H1 (cell line): Measurements from ENCODE around the gene RFLNA. TPM values are rescaled to one million over a fixed set of nuclear protein-coding genes. Genes with fewer than 3 reads are reported as not detected.

ENCODE experiments used
- CTCF ChIA-PET: fragments of 300-600 bp; sonication (Branson Sonifier 250); formaldehyde crosslinking; loops from one replicate; lab custom pipeline; 2021; ENCODE audit not compliant: partially characterized antibody; lab: Charles Lee
- POLR2A ChIA-PET: fragments of 300-600 bp; sonication (Branson Sonifier 250); formaldehyde crosslinking; loops from one replicate; lab custom pipeline; 2021; ENCODE audit warnings: inconsistent platforms; ENCODE audit not compliant: partially characterized antibody; lab: Charles Lee
- DNase-seq, 2 experiments: peaks; one replicate each; pipeline versions ENCODE4 v3.0.0 to v3.0.0-alpha.2; 2010 to 2022; ENCODE audit warnings: low spot score in 2 of 2, low read depth in 1 of 2, mixed read lengths in 1 of 2
- FAIRE-seq: peaks from 2 replicates; lab custom pipeline; 2011; peaks lifted over from hg19 to GRCh38; lab: Jason Lieb, UNC
- H2AFZ ChIP-seq: 2 replicates; pipeline ENCODE4 v1.8.1; 2012; ENCODE audit warnings: low read length, inconsistent platforms
- H2AK5ac ChIP-seq: 2 replicates; pipeline ENCODE4 v1.6.1; 2013; ENCODE audit warnings: low read depth, low read length
- H2BK120ac ChIP-seq: replicated peaks from 2 replicates; pipeline ENCODE3; 2013; ENCODE audit warnings: low read depth, low read length, inconsistent platforms
- H2BK12ac ChIP-seq: 2 replicates; pipeline ENCODE4 v1.6.1; 2013; ENCODE audit warnings: low read depth, low read length
- H2BK15ac ChIP-seq: 2 replicates; pipeline ENCODE4 v1.6.1; 2013; ENCODE audit warnings: low read length
- H2BK20ac ChIP-seq: 2 replicates; pipeline ENCODE4 v1.6.1; 2013; ENCODE audit warnings: low read length
- H2BK5ac ChIP-seq: 2 replicates; pipeline ENCODE4 v1.6.1; 2013; ENCODE audit warnings: low read depth, low read length
- H3K14ac ChIP-seq: 2 replicates; pipeline ENCODE4 v1.6.1; 2013; ENCODE audit warnings: inconsistent platforms; ENCODE audit not compliant: insufficient read length
- H3K18ac ChIP-seq: 2 replicates; pipeline ENCODE4 v1.6.1; 2013; ENCODE audit warnings: low read length; ENCODE audit errors: extremely low read depth
- H3K23ac ChIP-seq: 2 replicates; pipeline ENCODE4 v1.6.1; 2013; ENCODE audit warnings: inconsistent platforms; ENCODE audit not compliant: insufficient read length
- H3K23me2 ChIP-seq: 2 replicates; pipeline ENCODE4 v1.6.1; 2013; ENCODE audit warnings: low read depth, low read length
- H3K27ac ChIP-seq: 2 replicates; pipeline ENCODE4 v1.6.1; 2011; ENCODE audit warnings: low read depth, low read length, inconsistent platforms
- H3K27me3 ChIP-seq, 4 experiments: replicated peaks in 1 of 4; 1 replicate in 1 of 4; 2 replicates in 3 of 4; pipeline versions ENCODE4 v1.6.1 to v1.8.1; 2011 to 2013; ENCODE audit warnings: low read length in 3 of 4, mild to moderate bottlenecking in 3 of 4, inconsistent platforms in 2 of 4, mixed read lengths in 2 of 4, moderate library complexity in 1 of 4; ENCODE audit not compliant: control insufficient read depth in 3 of 4, insufficient read depth in 3 of 4; ENCODE audit errors: extremely low read depth in 1 of 4
- H3K36me3 ChIP-seq, 4 experiments: 2 replicates each; pipeline versions ENCODE4 v1.6.1 to v1.8.1; 2011 to 2013; ENCODE audit warnings: mild to moderate bottlenecking in 4 of 4, low read length in 3 of 4, moderate library complexity in 2 of 4, control low read depth in 1 of 4, inconsistent platforms in 1 of 4; ENCODE audit not compliant: insufficient read depth in 4 of 4, control insufficient read depth in 2 of 4
- H3K4ac ChIP-seq: replicated peaks from 2 replicates; pipeline ENCODE3; 2013; ENCODE audit warnings: low read length, low read depth, mixed read lengths, inconsistent platforms; ENCODE audit not compliant: insufficient read length
- H3K4me1 ChIP-seq, 4 experiments: replicated peaks in 1 of 4; 1 replicate in 1 of 4; 2 replicates in 3 of 4; pipeline versions ENCODE4 v1.6.1 to v1.8.1; 2011 to 2013; ENCODE audit warnings: low read length in 3 of 4, inconsistent platforms in 2 of 4, mixed read lengths in 1 of 4; ENCODE audit not compliant: insufficient read depth in 4 of 4, control insufficient read depth in 3 of 4
- H3K4me2 ChIP-seq, 2 experiments: 2 replicates each; pipeline versions ENCODE4 v1.6.1 to v1.8.1; 2011 to 2013; ENCODE audit warnings: low read depth in 2 of 2, low read length in 2 of 2, control low read depth in 1 of 2, inconsistent platforms in 1 of 2, mild to moderate bottlenecking in 1 of 2; ENCODE audit not compliant: insufficient read depth in 1 of 2
- H3K4me3 ChIP-seq, 4 experiments: fragments of 200-600, 300-600 bp in 1 of 4; sonication (generic), shearing (Covaris generic), sonication (Bioruptor Twin) in 1 of 4; 2 replicates each; pipeline versions ENCODE4 v1.5.1 to v1.8.1; 2011 to 2016; ENCODE audit warnings: low read length in 4 of 4, low read depth in 3 of 4, control low read depth in 2 of 4, inconsistent platforms in 2 of 4, mild to moderate bottlenecking in 2 of 4, mixed read lengths in 1 of 4, moderate library complexity in 1 of 4; ENCODE audit not compliant: insufficient read depth in 2 of 4; ENCODE audit errors: extremely low read depth in 1 of 4
- H3K56ac ChIP-seq: replicated peaks from 2 replicates; pipeline ENCODE3; 2013; ENCODE audit warnings: low read depth, mild to moderate bottlenecking, mixed read lengths, low read length, inconsistent platforms; ENCODE audit not compliant: insufficient read length
- H3K79me1 ChIP-seq: 2 replicates; pipeline ENCODE4 v1.6.1; 2013; ENCODE audit warnings: low read depth, low read length, control low read depth
- H3K79me2 ChIP-seq, 2 experiments: 2 replicates each; pipeline versions ENCODE4 v1.6.1 to v1.8.1; 2012 to 2013; ENCODE audit warnings: low read length in 2 of 2, mild to moderate bottlenecking in 2 of 2, inconsistent platforms in 1 of 2; ENCODE audit not compliant: insufficient read depth in 2 of 2, control insufficient read depth in 1 of 2
- H3K9ac ChIP-seq, 4 experiments: replicated peaks in 1 of 4; 1 replicate in 1 of 4; 2 replicates in 3 of 4; pipeline versions ENCODE4 v1.6.1 to v1.8.1; 2011 to 2013; ENCODE audit warnings: low read depth in 3 of 4, low read length in 3 of 4, control low read depth in 2 of 4, mild to moderate bottlenecking in 2 of 4, moderate library complexity in 2 of 4, inconsistent platforms in 1 of 4; ENCODE audit errors: extremely low read depth in 1 of 4
- H3K9me3 ChIP-seq, 2 experiments: 2 replicates each; pipeline versions ENCODE4 v1.6.1 to v1.8.1; 2012 to 2013; ENCODE audit warnings: mild to moderate bottlenecking in 2 of 2, moderate library complexity in 2 of 2, control low read depth in 1 of 2, inconsistent platforms in 1 of 2, low read depth in 1 of 2, low read length in 1 of 2, mixed read lengths in 1 of 2; ENCODE audit not compliant: insufficient read depth in 2 of 2
- H4K20me1 ChIP-seq, 2 experiments: replicated peaks in 1 of 2; 2 replicates each; pipeline versions ENCODE3 to v1.8.1; 2011 to 2013; ENCODE audit warnings: inconsistent platforms in 2 of 2, low read length in 2 of 2, mild to moderate bottlenecking in 1 of 2; ENCODE audit not compliant: insufficient read depth in 2 of 2, control insufficient read depth in 1 of 2
- H4K5ac ChIP-seq: 2 replicates; pipeline ENCODE4 v1.6.1; 2013; ENCODE audit warnings: low read length, low read depth, mixed read lengths, inconsistent platforms; ENCODE audit not compliant: insufficient read length
- H4K8ac ChIP-seq: 2 replicates; pipeline ENCODE4 v1.8.0; 2013; ENCODE audit warnings: mild to moderate bottlenecking, moderate library complexity, low read length, inconsistent platforms; ENCODE audit not compliant: insufficient read depth; ENCODE audit errors: extremely low read depth
- H4K91ac ChIP-seq: replicated peaks from 2 replicates; pipeline ENCODE3; 2013; ENCODE audit warnings: low read length, mixed read lengths, inconsistent platforms; ENCODE audit not compliant: insufficient read length
- HDAC2 ChIP-seq, 2 experiments: fragments of 300-600 bp in 1 of 2; sonication (generic) in 1 of 2; IDR thresholded peaks; 2 replicates each; pipeline ENCODE4 v1.6.1; 2011 to 2012; ENCODE audit warnings: low read depth in 2 of 2, low read length in 2 of 2, mild to moderate bottlenecking in 2 of 2, moderate library complexity in 2 of 2, borderline replicate concordance in 1 of 2, inconsistent platforms in 1 of 2
- KDM1A ChIP-seq: fragments of 200-600, 300-600 bp; sonication (generic); IDR thresholded peaks from 2 replicates; pipeline ENCODE4 v1.7.1; 2016; ENCODE audit warnings: mild to moderate bottlenecking, low read length, borderline replicate concordance
- POU5F1 ChIP-seq: IDR thresholded peaks from 2 replicates; pipeline ENCODE4 v1.6.1; 2011; ENCODE audit warnings: low read depth, mild to moderate bottlenecking, low read length, moderate library complexity
- WGBS, 2 experiments: shearing (Covaris generic) in 1 of 2; methylation state at CpG; one replicate each; pipeline versions ENCODE4 v1.1.6 to v1.1.7; 2013 to 2015; ENCODE audit warnings: low lambda C conversion rate in 2 of 2, mixed read lengths in 2 of 2, inconsistent platforms in 1 of 2, low coverage in 1 of 2, missing lambda C conversion rate in 1 of 2; ENCODE audit not compliant: insufficient replicate concordance in 2 of 2, insufficient coverage in 1 of 2, insufficient read length in 1 of 2; ENCODE audit errors: extremely low coverage in 1 of 2, missing lambda C conversion rate in 1 of 2; 5-methylcytosine and 5-hydroxymethylcytosine counted together
- polyA plus RNA-seq, 7 experiments: library from polyadenylated mRNA; depleted of rRNA in 3 of 7; stranded (reverse) in 5 of 7; unstranded in 2 of 7; fragments of >200 nt in 5 of 7; fragments of 200-250 nt in 2 of 7; gene quantifications; 1 replicate in 5 of 7; 2 replicates in 1 of 7; 4 replicates in 1 of 7; pipeline versions ENCODE4 v1.2.1 to v1.2.3, GENCODE V29; 2011 to 2013; ENCODE audit warnings: missing spikeins in 2 of 7, mixed read lengths in 2 of 7
- total RNA-seq: library from RNA; stranded (reverse); fragmentation: NEBNext Ultra II Directional; extraction: Animal tissue kit (Norgen Biotek cat#: 25700); gene quantifications from 2 replicates; pipeline ENCODE4 v1.2.1, GENCODE V29; 2021

Gene RFLNA
- total and polyA plus RNA-seq, 2 of the 8 experiments (the other 6 are each of a cell fraction or from before 2014, with no cell fraction given): 6.4 to 6.6 TPM

DNA sequence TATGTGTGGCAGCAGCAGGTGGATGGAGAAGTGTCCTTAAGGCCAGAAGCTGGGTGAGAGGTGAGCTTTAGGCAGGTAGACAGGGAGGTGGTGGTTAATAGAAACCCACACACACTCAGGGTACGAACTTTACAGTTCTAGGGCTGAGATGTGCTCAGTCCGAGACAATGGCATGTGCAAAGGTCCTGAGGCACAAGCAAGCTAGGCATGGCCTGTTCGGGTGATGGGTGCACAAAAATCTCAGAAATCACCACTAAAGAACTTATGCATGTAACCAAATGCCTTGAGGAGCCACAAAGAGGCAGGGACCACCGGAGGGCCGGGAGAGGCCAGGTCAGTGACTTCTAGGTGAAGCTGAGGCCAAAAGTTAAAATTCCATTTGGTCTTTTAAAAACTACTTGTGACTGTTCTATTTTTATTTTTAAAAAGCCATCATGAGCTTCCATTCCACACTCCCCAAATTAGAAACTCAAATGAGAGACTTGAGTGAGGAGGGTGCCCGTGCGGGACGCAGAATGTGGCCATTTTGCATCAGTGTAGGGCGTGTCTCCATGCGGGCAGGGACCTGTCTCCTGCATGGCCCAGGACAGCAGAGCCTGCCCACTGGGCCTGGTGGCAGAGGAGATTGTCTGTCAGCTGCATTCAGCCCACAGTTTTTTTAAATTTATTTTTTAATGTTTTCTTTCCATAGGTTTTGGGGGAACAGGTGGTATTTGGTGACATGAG, 4.0 kb downstream of the RFLNA start:
- ChIA-PET CTCF (interaction anchor here (0.8 to 3.4 kb wide), 8 partner anchors 16 to 469 kb away, joined by 3 to 15 read pairs (median 4); no protein-coding TSS in a partner anchor), POLR2A (interaction anchor here (1.8 kb wide), 1 partner anchor 42 kb away, joined by 5 read pairs; no protein-coding TSS in a partner anchor)
- H3K27ac ChIP-seq: no peak overlapping the region
- H3K23me2 ChIP-seq: peaks cover 11% of the 10 kb centered on the region; the same call in 1 of the 2 replicates
- peak overlapping the region; percentile 96; the same call in 1 of the 2 replicates for H2BK12ac ChIP-seq
- no peaks in the 10 kb centered on the region for H3K36me3 ChIP-seq
- peak overlapping the region; percentile 83; the same call in 1 of the 2 replicates for H2BK15ac ChIP-seq
- H3K4me1 ChIP-seq: peaks cover 3 to 21% (median 12%) of the 10 kb centered on the region in 4 experiments
- 0 out of 2 replicates have a peak overlapping the region, but pooled peaks have one; percentile 10 for H2AK5ac ChIP-seq
- no peak overlapping the region for H3K23ac ChIP-seq
- no peak overlapping the region for H3K4ac ChIP-seq
- no peak overlapping the region for H2BK5ac ChIP-seq
- peaks cover 3 to 35% (median 23%) of the 10 kb centered on the region in 4 experiments; a peak in 6 of 7 replicates for H3K27me3 ChIP-seq
- 0 out of 2 replicates have a peak overlapping the region, but pooled peaks have one; percentile 55 for H2BK20ac ChIP-seq
- DNase-seq: no peak
- H2BK120ac ChIP-seq: no peak overlapping the region
- no peak overlapping the region for H4K5ac ChIP-seq
- TF ChIP-seq POU5F1 (no peak), KDM1A (peak; percentile 94; the same call in 1 of the 2 replicates), HDAC2 (IDR thresholded peaks at IDR 0.05; ENCODE audit: borderline replicate concordance in 1 of 2, low read depth in 2 of 2, low read length in 2 of 2) (peak in 1 of 2 experiments; percentile 65; a peak in 1 of 4 replicates)
- H2AFZ ChIP-seq: no peak overlapping the region
- no peak overlapping the region for H3K56ac ChIP-seq
- H3K18ac ChIP-seq: no peak overlapping the region
- H3K79me2 ChIP-seq: no peaks in the 10 kb centered on the region
- peaks cover 2% of the 10 kb centered on the region in 2 experiments for H4K20me1 ChIP-seq
- H4K8ac ChIP-seq: no peak overlapping the region
- no peak overlapping the region for H4K91ac ChIP-seq
- 0 out of 2 replicates have a peak, but pooled peaks cover 2% of the 10 kb centered on the region for H3K79me1 ChIP-seq
- H3K9me3 ChIP-seq: no peaks in the 10 kb centered on the region
- 95% methylated on average over 10 of the region's 10 CpGs; no CpG with 5 or more reads in 1 of the 2 experiments for WGBS, 2 experiments
- H3K14ac ChIP-seq: no peak overlapping the region
- no peak overlapping the region for H3K9ac ChIP-seq
- H3K4me3 ChIP-seq: no peak overlapping the region
- no peak for FAIRE-seq
- H3K4me2 ChIP-seq: no peak overlapping the region
